ENCODE data around the gene ARID1A.

GRCh38 chr1:26719205-26719604, 23.4 kb downstream of the ARID1A start:
- TF ChIP-seq POLR2A (IDR thresholded peaks at IDR 0.05; ENCODE audit: low read depth, low read length), result no peak
- TF ChIP-seq CTCF (IDR thresholded peaks at IDR 0.05; ENCODE audit: extremely low read depth in 1 of 2, insufficient read depth in 1 of 2, low read depth in 1 of 2, low read length in 2 of 2), result no peak
